Measurements from ENCODE around the gene TRERF1.

TRERF1 gene

GRCh38 chr6:42462474-42462972, 10.8 kb upstream of the TRERF1 start:
- Histone ChIP-seq H3K36me3 (no peaks in the 10 kb centered on the region), H3K9me3 (peaks cover 0 to 1% (median 0%) of the 10 kb centered on the region in 3 donors), H3K27me3 (no peaks in the 10 kb centered on the region), H3K27ac (no peak overlapping the region), H3K4me3 (no peak overlapping the region), H3K4me1 (no peaks in the 10 kb centered on the region)
- DNase-seq, result no peak
- TF ChIP-seq CTCF (IDR thresholded peaks at IDR 0.05), result no peak
- intact Hi-C loops (cut with DNase I; ENCODE audit: low total_unique reads), result no loop called here

GRCh38 chr6:42460883-42461282, 9.2 kb upstream of the TRERF1 start:
- Histone ChIP-seq H3K27ac (no peak overlapping the region), H3K36me3 (no peaks in the 10 kb centered on the region), H3K4me3 (no peak overlapping the region), H3K4me1 (no peaks in the 10 kb centered on the region), H3K9me3 (no peaks in the 10 kb centered on the region), H3K27me3 (no peaks in the 10 kb centered on the region)
- DNase-seq, result no peak
- intact Hi-C loops (cut with DNase I; ENCODE audit: low total_unique reads), result no loop called here
- no peak for TF ChIP-seq CTCF (IDR thresholded peaks at IDR 0.05)

GRCh38 chr6:42459888-42460287, 8.2 kb upstream of the TRERF1 start:
- TF ChIP-seq CTCF (IDR thresholded peaks at IDR 0.05), result no peak
- intact Hi-C loops (cut with DNase I; ENCODE audit: low total_unique reads), result no loop called here

GRCh38 chr6:42454428-42454791, 2.7 kb upstream of the TRERF1 start:
- intact Hi-C loops (cut with DNase I; ENCODE audit: low total_unique reads), result no loop called here
- peak overlapping the region; percentile 68 to 84 for H3K4me3 ChIP-seq

More at GRCh38 chr6:42459888-42460287, 8.2 kb upstream of the TRERF1 start:
- Histone ChIP-seq H3K27me3 (no peaks in the 10 kb centered on the region), H3K9me3 (no peaks in the 10 kb centered on the region), H3K27ac (no peak overlapping the region), H3K4me3 (no peak overlapping the region), H3K4me1 (no peaks in the 10 kb centered on the region), H3K36me3 (no peaks in the 10 kb centered on the region)
- no peak for DNase-seq

GRCh38 chr6:42453654-42454427, 2.1 kb upstream of the TRERF1 start:
- DNase-seq, result peak; percentile 51 to 69
- Histone ChIP-seq H3K9me3 (no peaks in the 10 kb centered on the region), H3K27ac (peak overlapping the region; percentile 85 to 91), H3K27me3 (no peaks in the 10 kb centered on the region), H3K4me1 (peaks cover 0 to 24% (median 20%) of the 10 kb centered on the region in 4 donors), H3K4me3 (peak overlapping the region; percentile 68 to 84), H3K36me3 (no peaks in the 10 kb centered on the region)
- TF ChIP-seq CTCF (IDR thresholded peaks at IDR 0.05), result no peak
- intact Hi-C loops (cut with DNase I; ENCODE audit: low total_unique reads), result no loop called here

More at GRCh38 chr6:42454428-42454791, 2.7 kb upstream of the TRERF1 start:
- no peaks in the 10 kb centered on the region for H3K36me3 ChIP-seq
- H3K4me1 ChIP-seq, result peaks cover 0 to 24% (median 20%) of the 10 kb centered on the region in 4 donors
- no peaks in the 10 kb centered on the region for H3K9me3 ChIP-seq
- no peak for DNase-seq
- H3K27ac ChIP-seq, result peak overlapping the region; percentile 85 to 91
- no peak for TF ChIP-seq CTCF (IDR thresholded peaks at IDR 0.05)
- H3K27me3 ChIP-seq, result no peaks in the 10 kb centered on the region

Data from tibial artery (tissue), 4 donors.